Activated T-helper 2 cell treated with anti-CD3 and anti-CD28 coated beads, Interferon-gamma antibody, Interleukin-2, Interleukin-4, amounts not matched to agents 10 μg/mL and 5 μg/mL and 100 μg/mL, durations not matched to agents 14 hours and 24 hours and 36 hours (primary cell): Measurements from ENCODE around the gene ADGRG7. TPM values are rescaled to one million over a fixed set of nuclear protein-coding genes. Genes with fewer than 3 reads are reported as not detected.

Experiments
- DNase-seq: peaks from one replicate; pipeline ENCODE4 v3.0.0; 2021; ENCODE audit warnings: low spot score
- H3K27ac Mint-ChIP-seq: one replicate; pipeline ENCODE4 v1.8.0; 2021; ENCODE audit warnings: mixed read lengths
- H3K27me3 Mint-ChIP-seq: one replicate; pipeline ENCODE4 v1.8.0; 2021; ENCODE audit warnings: low read depth, mixed read lengths
- H3K36me3 Mint-ChIP-seq: one replicate; pipeline ENCODE4 v1.8.0; 2021; ENCODE audit warnings: low read depth, mixed read lengths
- H3K4me1 Mint-ChIP-seq: one replicate; pipeline ENCODE4 v1.8.0; 2021; ENCODE audit warnings: low read depth, mixed read lengths
- H3K4me3 Mint-ChIP-seq: one replicate; pipeline ENCODE4 v1.8.0; 2021; ENCODE audit warnings: low read depth, mild to moderate bottlenecking, moderate library complexity, mixed read lengths
- H3K9me3 Mint-ChIP-seq: one replicate; pipeline ENCODE4 v1.8.0; 2021; ENCODE audit warnings: mixed read lengths
- intact Hi-C: fragments of 100-400 bp; cut with micrococcal nuclease; formaldehyde crosslinking; loops from one replicate; pipeline ENCODE4 v1.15.1; 2023
- total RNA-seq: library from RNA; stranded (reverse); gene quantifications from 2 replicates; pipeline ENCODE4 v1.2.3, GENCODE V29; 2022

ADGRG7 gene
- total RNA-seq, 1 donor from 2014 or later: not detected

DNA sequence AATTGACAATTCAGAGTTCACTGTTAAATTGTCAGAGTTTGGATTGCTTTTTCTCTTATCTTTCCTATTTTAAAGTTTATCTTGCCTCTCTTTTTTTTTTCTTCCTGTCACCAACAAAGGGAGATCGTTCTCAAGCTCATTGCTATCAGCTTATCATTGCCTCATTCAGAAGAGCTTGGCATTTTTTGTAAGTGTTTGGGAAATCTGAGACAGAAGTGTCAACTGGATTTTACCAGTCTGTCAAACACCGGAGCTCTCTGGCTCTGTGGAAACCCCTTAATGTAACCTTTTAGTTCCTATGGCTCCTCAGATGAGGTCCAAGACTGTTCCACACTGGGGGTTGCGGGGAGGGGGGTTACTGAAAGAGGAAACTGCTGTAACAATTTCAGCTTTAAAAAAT is 89.3 kb downstream of the ADGRG7 start:
- Mint-ChIP-seq H3K9me3 (no peaks in the 10 kb centered on the region), H3K4me1 (peaks cover 5% of the 10 kb centered on the region), H3K27me3 (peaks cover 57% of the 10 kb centered on the region), H3K36me3 (no peaks in the 10 kb centered on the region), H3K27ac (no peak overlapping the region), H3K4me3 (no peak overlapping the region)
- DNase-seq: no peak
- intact Hi-C loops: no loop called here

GRCh38 chr3:100700708-100701107 is 91.3 kb downstream of the ADGRG7 start:
- intact Hi-C loops: no loop called here
- Mint-ChIP-seq H3K36me3 (no peaks in the 10 kb centered on the region), H3K4me1 (peaks cover 5% of the 10 kb centered on the region), H3K27me3 (peaks cover 41% of the 10 kb centered on the region), H3K4me3 (no peak overlapping the region), H3K9me3 (no peaks in the 10 kb centered on the region), H3K27ac (no peak overlapping the region)
- DNase-seq: no peak

DNA sequence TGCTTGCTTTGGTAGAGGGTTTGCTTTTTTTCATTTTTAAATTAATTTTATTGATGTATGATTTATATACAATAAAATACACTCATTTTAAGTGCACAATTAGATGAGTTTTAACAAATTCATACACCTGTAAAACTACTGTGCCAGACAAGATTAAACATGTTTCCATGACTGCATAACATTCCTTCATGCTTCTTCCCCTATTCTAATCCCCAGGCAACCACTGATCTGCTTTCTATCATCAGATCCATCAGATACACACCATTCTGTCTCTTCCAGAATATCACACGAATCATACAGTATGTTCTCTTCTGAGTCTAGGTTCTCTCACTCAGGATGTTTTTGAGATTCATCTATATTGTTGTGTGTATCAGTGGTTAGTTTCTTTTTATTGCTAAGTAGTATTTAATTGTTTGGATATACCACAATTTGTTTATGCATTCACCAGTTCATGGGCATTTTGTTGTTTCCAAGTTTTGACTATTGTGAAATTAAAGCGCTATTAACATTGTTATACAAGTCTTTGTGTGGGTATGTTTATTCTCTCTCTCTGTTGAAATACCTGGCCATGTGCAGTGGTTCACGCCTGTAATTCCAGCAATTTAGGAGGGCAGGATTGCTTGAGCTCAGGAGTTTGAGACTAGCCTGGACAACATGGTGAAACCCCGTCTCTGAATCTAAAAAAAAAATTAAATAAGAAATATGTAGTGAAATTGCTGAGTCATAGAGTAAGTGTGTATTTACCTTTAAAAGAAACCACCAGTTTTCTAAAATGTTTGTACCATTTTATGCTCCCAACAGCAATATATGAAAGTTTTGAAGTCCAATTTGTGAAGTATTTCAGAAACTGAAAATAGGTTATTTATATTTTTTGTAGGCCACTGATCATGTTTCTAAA is 92.9 kb downstream of the ADGRG7 start:
- intact Hi-C loops: no loop called here
- no peaks in the 10 kb centered on the region for H3K36me3 Mint-ChIP-seq
- peaks cover 31% of the 10 kb centered on the region for H3K27me3 Mint-ChIP-seq

DNA sequence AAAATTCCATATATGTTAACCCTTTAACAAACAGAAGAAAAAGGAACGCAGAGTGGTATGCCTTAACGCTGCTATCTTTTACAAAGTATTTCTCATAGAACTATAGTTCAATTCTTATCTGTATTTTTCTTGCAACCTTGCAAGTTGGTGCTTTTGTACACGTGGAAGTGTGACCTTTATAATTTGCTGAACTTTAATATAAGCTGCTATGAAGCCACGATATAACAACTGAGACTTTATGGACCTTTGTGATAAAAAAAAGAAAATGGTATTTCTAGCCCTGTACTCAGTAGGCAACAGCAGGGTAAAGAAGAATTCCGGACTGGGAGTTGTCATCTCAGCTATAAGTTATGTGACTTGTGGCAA is 93.6 kb downstream of the ADGRG7 start:
- Mint-ChIP-seq H3K27me3 (peaks cover 26% of the 10 kb centered on the region), H3K36me3 (no peaks in the 10 kb centered on the region), H3K4me3 (no peak overlapping the region), H3K27ac (no peak overlapping the region), H3K4me1 (peaks cover 13% of the 10 kb centered on the region), H3K9me3 (no peaks in the 10 kb centered on the region)
- intact Hi-C loops: no loop called here
- no peak for DNase-seq

More for the DNA sequence above, 92.9 kb downstream of the ADGRG7 start:
- Mint-ChIP-seq H3K9me3 (no peaks in the 10 kb centered on the region), H3K4me1 (peaks cover 13% of the 10 kb centered on the region), H3K27ac (no peak overlapping the region), H3K4me3 (no peak overlapping the region)
- no peak for DNase-seq

DNA sequence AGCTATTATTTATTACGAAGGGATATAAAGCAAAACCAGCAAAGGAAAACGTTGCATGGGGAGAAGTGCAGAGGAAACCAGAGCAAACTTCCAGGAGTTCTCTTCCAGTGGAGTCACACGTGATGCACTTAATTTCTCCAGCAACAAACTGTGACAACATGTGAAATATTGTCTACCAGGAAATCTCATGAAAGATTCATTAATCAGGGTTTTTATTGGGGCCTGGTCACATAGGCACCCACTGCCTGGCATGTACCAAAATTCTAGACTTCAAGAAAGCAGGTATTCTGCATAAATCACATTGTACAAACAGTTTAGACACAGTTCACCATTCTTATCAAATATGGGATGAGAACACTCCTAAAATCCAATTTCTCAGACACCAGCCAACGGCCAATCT is 94.5 kb downstream of the ADGRG7 start:
- no peak for DNase-seq
- peaks cover 20% of the 10 kb centered on the region for H3K4me1 Mint-ChIP-seq
- H3K27me3 Mint-ChIP-seq: peaks cover 18% of the 10 kb centered on the region
- no peak overlapping the region for H3K27ac Mint-ChIP-seq
- intact Hi-C loops: no loop called here
- peaks cover 5% of the 10 kb centered on the region for H3K9me3 Mint-ChIP-seq
- no peaks in the 10 kb centered on the region for H3K36me3 Mint-ChIP-seq
- no peak overlapping the region for H3K4me3 Mint-ChIP-seq

DNA sequence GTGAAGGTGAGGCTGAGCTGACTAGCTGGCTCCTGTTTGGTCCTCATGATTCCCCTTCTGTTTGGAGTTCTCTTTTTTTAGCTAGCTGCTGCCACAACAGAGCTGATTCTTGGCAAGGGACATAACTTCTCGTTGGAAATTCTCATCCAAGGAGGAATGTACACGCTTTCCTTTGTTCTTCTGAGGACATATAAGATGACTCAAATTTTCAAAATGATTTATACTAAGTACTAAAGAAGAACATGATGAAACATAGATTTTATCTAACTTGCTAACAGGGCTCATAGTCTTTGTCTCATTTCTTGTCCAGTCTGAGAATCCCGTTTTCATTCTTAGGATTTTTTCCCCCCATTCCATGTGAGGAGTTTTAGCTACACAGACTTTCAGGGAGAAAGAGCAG is 97.0 kb downstream of the ADGRG7 start:
- H3K27me3 Mint-ChIP-seq: peaks cover 1% of the 10 kb centered on the region
- intact Hi-C loops: loop anchor here (2.0 to 5.0 kb wide), 2 partner anchors 34 to 104 kb away; no protein-coding TSS in a partner anchor
- H3K4me1 Mint-ChIP-seq: peaks cover 30% of the 10 kb centered on the region
- no peak overlapping the region for H3K27ac Mint-ChIP-seq
- peaks cover 11% of the 10 kb centered on the region for H3K9me3 Mint-ChIP-seq
- no peak for DNase-seq
- H3K4me3 Mint-ChIP-seq: no peak overlapping the region
- H3K36me3 Mint-ChIP-seq: peaks cover 11% of the 10 kb centered on the region

- peaks cover 11% of the 10 kb centered on the region for H3K9me3 Mint-ChIP-seq
- intact Hi-C loops: loop anchor here (5.0 kb wide), 1 partner anchor 106 kb away; no protein-coding TSS in a partner anchor
- peaks cover 32% of the 10 kb centered on the region for H3K36me3 Mint-ChIP-seq
- peaks cover 40% of the 10 kb centered on the region for H3K4me1 Mint-ChIP-seq
- H3K27me3 Mint-ChIP-seq: no peaks in the 10 kb centered on the region
- H3K4me3 Mint-ChIP-seq: peak overlapping the region; percentile 83
- peak overlapping the region; percentile 81 for H3K27ac Mint-ChIP-seq
- DNase-seq: no peak
These were observed 99.2 kb downstream of the ADGRG7 start for GRCh38 chr3:100708644-100708988.

DNA sequence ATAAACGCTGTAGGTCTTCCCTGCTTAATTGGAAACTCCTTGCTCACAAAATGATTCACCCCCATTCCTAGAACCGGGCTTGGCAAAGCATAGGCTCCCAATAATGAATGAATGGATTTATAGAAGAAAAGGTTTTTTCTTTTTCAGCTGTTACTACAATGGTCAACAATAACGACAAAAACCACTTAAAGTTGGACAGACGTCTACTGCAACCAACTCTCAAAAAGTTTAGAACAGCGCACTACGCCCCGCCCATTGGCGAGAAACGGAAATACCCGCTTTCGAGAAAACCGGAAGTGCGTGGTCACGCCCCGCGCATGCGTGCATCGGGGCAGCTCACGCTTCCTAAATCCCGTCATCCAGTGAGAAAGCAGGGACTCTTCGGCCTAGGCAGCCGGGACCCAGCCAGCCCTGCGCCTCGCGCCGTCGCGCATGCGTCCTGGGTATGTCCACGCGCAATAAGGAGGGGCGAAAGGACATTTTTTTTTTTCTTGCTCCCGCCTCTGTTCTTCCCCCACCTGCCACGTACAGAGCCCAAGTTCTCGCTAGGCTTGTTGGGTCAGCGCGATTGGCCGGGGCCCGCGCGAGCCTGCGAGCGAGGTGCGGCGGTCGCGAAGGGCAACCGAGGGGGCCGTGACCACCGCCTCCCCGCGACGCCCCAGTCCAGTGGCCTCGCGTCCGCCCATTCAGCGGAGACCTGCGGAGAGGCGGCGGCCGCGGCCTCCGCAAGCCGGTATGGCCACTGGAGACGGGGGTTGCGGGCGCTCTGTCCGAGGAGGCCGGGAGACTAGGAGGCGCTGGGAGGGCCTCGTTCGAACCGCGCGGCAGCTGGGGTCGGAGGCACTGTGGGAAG is 99.8 kb downstream of the ADGRG7 start, which contains the start of gene TFG:
Gene TFG (plus strand): TSS at position 506 of the 853 bp plus-strand sequence. CDS start 4,192 bp downstream, outside the sequence.
- peak within 1 kb of the TSS; percentile 85 for H3K27ac Mint-ChIP-seq
- peak within 1 kb of the TSS; percentile 83 for H3K4me3 Mint-ChIP-seq
- intact Hi-C loops: loop anchor here (1.0 to 5.0 kb wide), 3 partner anchors 107 to 967 kb away; partner anchors contain the start of genes LNP1 and TOMM70
- H3K27me3 Mint-ChIP-seq: no peaks in the 10 kb centered on the region
- peaks cover 38% of the 10 kb centered on the region for H3K36me3 Mint-ChIP-seq
- H3K4me1 Mint-ChIP-seq: peaks cover 41% of the 10 kb centered on the region
- peaks cover 11% of the 10 kb centered on the region for H3K9me3 Mint-ChIP-seq
- peak; percentile 98 for DNase-seq

DNA sequence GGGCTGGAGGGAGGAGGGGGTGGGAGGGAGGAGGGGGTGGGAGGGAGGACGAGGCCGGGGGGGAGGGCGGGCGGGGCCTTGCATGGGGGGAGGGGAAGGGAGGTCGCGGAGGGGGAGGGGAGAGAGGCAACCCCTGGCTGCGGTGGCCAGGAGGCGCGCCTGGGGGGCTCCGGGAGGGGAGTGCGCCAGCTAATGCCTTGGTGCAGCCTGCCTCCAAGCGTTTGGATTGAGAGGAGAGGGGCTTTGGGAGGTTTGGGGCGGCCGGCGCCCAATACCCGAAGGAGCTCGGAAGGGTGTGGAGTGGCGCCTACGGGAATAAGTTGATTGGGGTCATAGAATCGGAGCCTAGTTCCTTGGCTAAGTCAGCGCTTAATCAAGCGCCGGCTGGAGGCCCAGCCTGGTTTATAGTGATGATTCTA is 100.5 kb downstream of the ADGRG7 start:
- Mint-ChIP-seq H3K4me1 (peaks cover 42% of the 10 kb centered on the region), H3K4me3 (peak overlapping the region; percentile 83), H3K27me3 (no peaks in the 10 kb centered on the region), H3K36me3 (peaks cover 44% of the 10 kb centered on the region), H3K27ac (peak overlapping the region; percentile 85), H3K9me3 (peaks cover 11% of the 10 kb centered on the region)
- intact Hi-C loops: loop anchor here (1.0 to 10.0 kb wide), 11 partner anchors 30 to 966 kb away; partner anchors contain the start of genes CMSS1, LNP1, NIT2 and TOMM70
- DNase-seq: peak; percentile 18

- intact Hi-C loops: loop anchor here (1.0 to 10.0 kb wide), 8 partner anchors 30 to 893 kb away; partner anchors contain the start of genes CMSS1 and NIT2
- H3K27ac Mint-ChIP-seq: peak overlapping the region; percentile 85
- no peaks in the 10 kb centered on the region for H3K27me3 Mint-ChIP-seq
- H3K9me3 Mint-ChIP-seq: peaks cover 11% of the 10 kb centered on the region
- peak overlapping the region; percentile 81 for H3K4me3 Mint-ChIP-seq
- peaks cover 49% of the 10 kb centered on the region for H3K36me3 Mint-ChIP-seq
- peak; percentile 67 for DNase-seq
- peaks cover 47% of the 10 kb centered on the region for H3K4me1 Mint-ChIP-seq
These were observed 101.0 kb downstream of the ADGRG7 start for GRCh38 chr3:100710261-100710968.

GRCh38 chr3:100715176-100715575 is 105.8 kb downstream of the ADGRG7 start:
- intact Hi-C loops: loop anchor here (10.0 kb wide), 1 partner anchor 380 kb away; the partner anchor contains the start of gene NIT2
- H3K9me3 Mint-ChIP-seq: peaks cover 4% of the 10 kb centered on the region
- H3K27me3 Mint-ChIP-seq: no peaks in the 10 kb centered on the region
- no peak for DNase-seq
- H3K36me3 Mint-ChIP-seq: peaks cover 92% of the 10 kb centered on the region
- H3K27ac Mint-ChIP-seq: no peak overlapping the region
- no peak overlapping the region for H3K4me3 Mint-ChIP-seq
- H3K4me1 Mint-ChIP-seq: peaks cover 53% of the 10 kb centered on the region

DNA sequence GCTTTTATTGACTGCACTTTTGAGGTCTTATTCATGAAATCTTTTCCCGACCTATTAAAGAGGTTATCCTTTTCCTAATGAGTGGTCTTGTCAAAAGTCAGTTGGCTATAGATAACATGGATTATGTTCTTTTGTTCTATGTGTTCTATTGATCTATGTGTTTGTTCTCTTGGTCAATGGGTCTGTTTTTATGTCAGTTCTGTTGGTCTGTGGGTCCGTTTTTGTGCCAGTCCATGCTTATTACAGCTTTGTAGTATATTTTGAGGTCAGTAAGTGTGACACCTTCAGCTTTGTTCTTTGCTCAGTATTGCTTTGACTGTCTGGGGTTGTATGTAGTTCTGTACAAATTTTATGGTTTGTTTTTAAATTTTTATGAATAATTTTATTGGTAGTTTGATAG is 107.7 kb downstream of the ADGRG7 start:
- DNase-seq: no peak
- Mint-ChIP-seq H3K36me3 (peaks cover 92% of the 10 kb centered on the region), H3K27me3 (no peaks in the 10 kb centered on the region), H3K4me1 (peaks cover 42% of the 10 kb centered on the region), H3K27ac (no peak overlapping the region), H3K9me3 (no peaks in the 10 kb centered on the region), H3K4me3 (no peak overlapping the region)
- intact Hi-C loops: loop anchor here (10.0 kb wide), 1 partner anchor 382 kb away; the partner anchor contains the start of gene NIT2
